Retina (tissue), 1 donor: ENCODE measurements around the gene TRPC1.
A peak's percentile ranks its signal among the peaks of the same experiment; 100 is the strongest.

Experiments
- DNase-seq: peaks from one replicate; pipeline ENCODE4 v3.0.0-alpha.2; 2016

TRPC1 gene

GRCh38 chr3:142754494-142754893 is 30.7 kb downstream of the TRPC1 start:
- no peak for DNase-seq

GRCh38 chr3:142768338-142768737 is 44.5 kb downstream of the TRPC1 start:
- no peak for DNase-seq

GRCh38 chr3:142777927-142778326 is 54.1 kb downstream of the TRPC1 start:
- no peak for DNase-seq

GRCh38 chr3:142778541-142778940 is 54.7 kb downstream of the TRPC1 start:
- DNase-seq: no peak

- no peak for DNase-seq
Measured at GRCh38 chr3:142779591-142779990, 55.8 kb downstream of the TRPC1 start.

- no peak for DNase-seq
Measured at GRCh38 chr3:142782616-142783015, 58.8 kb downstream of the TRPC1 start.

- DNase-seq: no peak
Measured at GRCh38 chr3:142784228-142784627, 60.4 kb downstream of the TRPC1 start.

- DNase-seq: no peak
Measured at GRCh38 chr3:142785996-142786395, 62.2 kb downstream of the TRPC1 start.

- DNase-seq: no peak
Measured at GRCh38 chr3:142787719-142788118, 63.9 kb downstream of the TRPC1 start.

GRCh38 chr3:142794508-142794907 is 70.7 kb downstream of the TRPC1 start:
- DNase-seq: no peak

GRCh38 chr3:142795332-142795731 is 71.5 kb downstream of the TRPC1 start:
- no peak for DNase-seq

- DNase-seq: no peak
Measured at GRCh38 chr3:142796823-142797222, 73.0 kb downstream of the TRPC1 start.

GRCh38 chr3:142801746-142802145 is 77.9 kb downstream of the TRPC1 start:
- no peak for DNase-seq

GRCh38 chr3:142802891-142803290 is 79.1 kb downstream of the TRPC1 start:
- no peak for DNase-seq

GRCh38 chr3:142808103-142808917 is 84.5 kb downstream of the TRPC1 start:
- DNase-seq: no peak

- no peak for DNase-seq
Measured at GRCh38 chr3:142809259-142809658, 85.4 kb downstream of the TRPC1 start.

- DNase-seq: no peak
Measured at GRCh38 chr3:142815803-142816202, 92.0 kb downstream of the TRPC1 start.

- no peak for DNase-seq
Measured at GRCh38 chr3:142817356-142817755, 93.5 kb downstream of the TRPC1 start.

GRCh38 chr3:142817897-142818296 is 94.1 kb downstream of the TRPC1 start:
- no peak for DNase-seq

- no peak for DNase-seq
Measured at GRCh38 chr3:142818651-142819050, 94.8 kb downstream of the TRPC1 start.

GRCh38 chr3:142819179-142819578 is 95.3 kb downstream of the TRPC1 start:
- no peak for DNase-seq

GRCh38 chr3:142828703-142829305 is 105.0 kb downstream of the TRPC1 start:
- DNase-seq: peak; percentile 77

GRCh38 chr3:142837526-142837925 is 113.7 kb downstream of the TRPC1 start:
- DNase-seq: no peak

GRCh38 chr3:142839831-142840230 is 116.0 kb downstream of the TRPC1 start:
- DNase-seq: no peak
